Measurements from ENCODE around the gene USP22. TPM values are rescaled to one million over a fixed set of nuclear protein-coding genes. Genes with fewer than 3 reads are reported as not detected.

USP22 gene
- total and polyA plus RNA-seq, 10 of the 15 experiments (the other 5 are each of a cell fraction or from before 2014, with no cell fraction given) = 10.8 to 218 (median 98.8) TPM

GRCh38 chr17:20982589-20983358, 60.0 kb downstream of the USP22 start:
- CTCF ChIA-PET = no interaction called here
- H3K79me2 ChIP-seq (ENCODE audit: control insufficient read depth, insufficient read depth, low read length) = no peaks in the 10 kb centered on the region
- H3K36me3 ChIP-seq (ENCODE audit: control insufficient read depth in 2 of 2, insufficient read depth in 2 of 2, low read length in 1 of 2) = no peaks in the 10 kb centered on the region
- in situ Hi-C loops (cut with MboI) (no loop called here), intact Hi-C loops (cut with micrococcal nuclease; ENCODE audit: unreplicated experiment) (no loop called here)
- DNase-seq (ENCODE audit: low read depth, low spot score) (no peak), FAIRE-seq (no peak), ATAC-seq (no peak)
- H3K4me2 ChIP-seq (ENCODE audit: control insufficient read depth, insufficient read depth) = no peak overlapping the region
- H3K4me1 ChIP-seq (ENCODE audit: control insufficient read depth, insufficient read depth, low read length) = no peaks in the 10 kb centered on the region
- no peak overlapping the region for H2AFZ ChIP-seq (ENCODE audit: control insufficient read depth, low read depth, low read length)
- POLR2A ChIA-PET = no interaction called here
- TF ChIP-seq CHD4 (IDR thresholded peaks at IDR 0.05) (no peak), SIX5 (IDR thresholded peaks at IDR 0.05; ENCODE audit: low read depth, low read length, severe bottlenecking) (no peak), SMAD1 (IDR thresholded peaks at IDR 0.05; ENCODE audit: low read depth, partially characterized antibody) (no peak), TCF3 (IDR thresholded peaks at IDR 0.05; ENCODE audit: borderline replicate concordance, insufficient read depth, low read depth, low read length) (no peak), ETV6 (conservative IDR thresholded peaks at IDR 0.05 in 1 of 2, IDR thresholded peaks at IDR 0.05 in 1 of 2; ENCODE audit: borderline replicate concordance in 1 of 2, low read depth in 1 of 2) (no peak), RBBP5 (conservative IDR thresholded peaks at IDR 0.05) (no peak), EED (IDR thresholded peaks at IDR 0.05; ENCODE audit: low read depth) (no peak), STAT1 (conservative IDR thresholded peaks at IDR 0.05) (no peak), PAX8 (IDR thresholded peaks at IDR 0.05) (no peak), YY1 (IDR thresholded peaks at IDR 0.05; ENCODE audit: low read depth, low read length) (no peak), ATF3 (IDR thresholded peaks at IDR 0.05; ENCODE audit: borderline replicate concordance, extremely low read depth, low read depth, low read length) (no peak), MYC (IDR thresholded peaks at IDR 0.05; ENCODE audit: insufficient read depth, insufficient read length, insufficient replicate concordance, low read length, severe bottlenecking) (no peak), USF1 (IDR thresholded peaks at IDR 0.05; ENCODE audit: borderline replicate concordance, extremely low read length, insufficient read depth, low read depth, low read length) (no peak), CHD1 (IDR thresholded peaks at IDR 0.05; ENCODE audit: low read depth, low read length) (no peak)
- no TSS peak for BruUV-seq (replicated peaks)
- no peaks in the 10 kb centered on the region; a peak in 2 of 4 replicates for H3K27me3 ChIP-seq (replicated peaks in 1 of 2; ENCODE audit: control insufficient read depth in 2 of 2, insufficient read depth in 2 of 2, low read length in 1 of 2)
- no peaks in the 10 kb centered on the region for H4K20me1 ChIP-seq (ENCODE audit: control insufficient read depth, insufficient read depth)
- no peak overlapping the region for H3K4me3 ChIP-seq
- 50% methylated on average over 15 of the region's 17 CpGs for WGBS (ENCODE audit: insufficient coverage, insufficient replicate concordance, low lambda C conversion rate, missing lambda C conversion rate)
- RAD21 ChIA-PET (ENCODE audit: unreplicated experiment) = no interaction called here
- H3K9me3 ChIP-seq (replicated peaks; ENCODE audit: control insufficient read depth, insufficient read depth, low read length) = no peaks in the 10 kb centered on the region
- H3K9ac ChIP-seq (ENCODE audit: control insufficient read depth, insufficient read depth, low read length) = no peak overlapping the region
- H3K27ac ChIP-seq (ENCODE audit: control insufficient read depth, insufficient read depth) = no peak overlapping the region
- SMC1A ChIA-PET (ENCODE audit: uncharacterized antibody, unreplicated experiment) = no interaction called here
